GM18873 (cell line): ENCODE results near the gene OBSCN.

Experiments
- ATAC-seq: cut with Tn5 transposase; IDR thresholded peaks from one replicate; pipeline ENCODE4 v1.9.1; 2021; ENCODE audit warnings: mild to moderate bottlenecking, moderate library complexity, moderate number of reproducible peaks; ENCODE audit not compliant: unreplicated experiment, low FRiP score

The OBSCN gene

DNA sequence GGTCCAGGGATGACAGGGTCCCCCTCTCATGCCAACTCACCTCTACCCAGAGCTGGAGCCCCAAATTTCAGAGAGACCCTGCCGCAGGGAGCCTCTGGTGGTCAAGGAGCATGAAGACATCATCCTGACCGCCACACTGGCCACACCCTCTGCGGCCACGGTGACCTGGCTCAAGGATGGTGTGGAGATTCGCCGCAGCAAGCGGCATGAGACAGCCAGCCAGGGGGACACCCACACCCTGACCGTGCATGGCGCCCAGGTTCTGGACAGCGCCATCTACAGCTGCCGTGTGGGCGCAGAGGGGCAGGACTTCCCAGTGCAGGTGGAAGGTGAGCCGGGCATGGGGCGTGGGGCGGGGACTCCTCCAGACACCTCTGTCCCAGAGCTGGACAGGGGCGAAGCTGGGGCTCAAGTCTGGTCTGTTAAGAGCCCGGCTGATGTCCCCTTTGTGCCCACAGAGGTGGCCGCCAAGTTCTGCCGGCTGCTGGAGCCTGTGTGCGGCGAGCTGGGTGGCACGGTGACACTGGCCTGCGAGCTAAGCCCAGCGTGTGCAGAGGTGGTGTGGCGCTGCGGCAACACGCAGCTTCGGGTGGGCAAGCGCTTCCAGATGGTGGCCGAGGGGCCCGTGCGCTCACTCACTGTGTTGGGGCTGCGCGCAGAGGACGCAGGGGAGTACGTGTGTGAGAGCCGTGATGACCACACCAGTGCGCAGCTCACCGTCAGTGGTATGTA lies 66.0 kb downstream of the OBSCN start:
- ATAC-seq = no peak

DNA sequence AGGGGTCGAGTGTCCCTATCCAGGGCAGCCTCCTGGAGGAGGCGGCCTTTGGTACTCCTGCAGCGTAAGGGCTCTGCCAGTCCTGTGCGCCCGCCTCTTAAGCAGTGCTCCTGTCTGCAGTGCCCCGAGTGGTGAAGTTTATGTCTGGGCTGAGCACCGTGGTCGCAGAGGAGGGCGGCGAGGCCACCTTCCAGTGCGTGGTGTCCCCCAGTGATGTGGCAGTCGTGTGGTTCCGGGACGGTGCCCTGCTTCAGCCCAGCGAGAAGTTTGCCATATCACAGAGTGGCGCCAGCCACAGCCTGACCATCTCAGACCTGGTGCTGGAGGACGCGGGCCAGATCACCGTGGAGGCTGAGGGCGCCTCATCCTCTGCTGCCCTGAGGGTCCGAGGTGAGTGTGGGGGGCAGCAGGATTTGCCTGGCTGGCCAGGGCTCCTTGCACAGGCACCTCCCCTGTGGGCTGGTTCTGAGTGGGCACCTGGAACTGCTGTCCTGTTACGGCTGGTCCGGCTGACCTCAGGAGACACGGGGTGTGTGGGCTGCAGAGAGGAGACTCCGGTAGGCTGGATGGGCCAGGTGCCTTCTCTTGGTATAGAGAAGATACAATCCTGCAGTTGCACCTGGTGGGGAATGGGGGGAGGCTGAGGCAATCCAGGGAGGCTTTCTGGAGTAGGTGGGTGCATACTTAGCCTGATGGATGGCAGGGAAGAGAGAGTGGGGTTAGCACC lies 66.8 kb downstream of the OBSCN start:
- no peak for ATAC-seq

DNA sequence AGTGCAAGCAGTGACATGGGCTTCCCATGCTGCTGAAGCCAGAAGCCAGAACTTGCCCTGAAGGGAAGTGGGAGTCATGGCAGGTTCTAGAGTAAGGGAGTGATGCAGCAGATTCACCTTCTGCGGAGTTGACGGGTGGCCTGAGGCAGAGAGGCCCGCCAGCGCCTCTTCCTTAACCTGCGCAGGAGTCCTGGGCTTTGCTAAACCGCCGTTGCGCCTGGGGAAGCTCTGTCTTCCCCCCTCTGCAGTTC lies 67.3 kb downstream of the OBSCN start:
- no peak for ATAC-seq

DNA sequence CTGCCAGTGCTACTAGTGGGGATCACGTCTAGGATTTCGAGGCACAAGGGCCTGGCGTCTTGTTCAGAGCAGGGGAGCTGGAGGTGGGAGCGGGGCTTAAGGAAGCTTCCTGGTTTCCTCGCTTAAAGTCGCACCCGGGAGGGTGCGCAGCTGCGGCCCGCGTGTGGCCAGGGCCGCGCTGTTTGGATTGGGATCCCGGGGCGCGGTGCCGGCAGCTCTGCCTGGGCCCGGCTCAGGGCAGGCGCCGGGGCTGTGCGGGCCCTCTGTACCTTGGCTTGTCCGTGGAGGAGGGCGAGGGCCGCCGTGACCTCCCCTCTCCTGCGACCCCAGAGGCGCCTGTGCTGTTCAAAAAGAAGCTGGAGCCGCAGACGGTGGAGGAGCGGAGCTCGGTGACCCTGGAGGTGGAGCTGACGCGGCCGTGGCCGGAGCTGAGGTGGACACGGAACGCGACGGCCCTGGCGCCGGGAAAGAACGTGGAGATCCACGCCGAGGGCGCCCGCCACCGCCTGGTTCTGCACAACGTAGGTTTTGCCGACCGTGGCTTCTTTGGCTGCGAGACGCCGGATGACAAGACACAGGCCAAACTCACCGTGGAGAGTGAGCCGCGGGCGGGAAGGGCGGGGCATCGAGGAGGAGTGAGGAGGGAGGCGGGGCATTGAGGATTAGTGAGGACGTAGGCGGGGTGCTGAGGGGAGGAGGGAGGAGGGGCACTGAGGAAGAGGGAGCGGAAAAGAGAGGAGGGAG lies 67.8 kb downstream of the OBSCN start:
- ATAC-seq = no peak

DNA sequence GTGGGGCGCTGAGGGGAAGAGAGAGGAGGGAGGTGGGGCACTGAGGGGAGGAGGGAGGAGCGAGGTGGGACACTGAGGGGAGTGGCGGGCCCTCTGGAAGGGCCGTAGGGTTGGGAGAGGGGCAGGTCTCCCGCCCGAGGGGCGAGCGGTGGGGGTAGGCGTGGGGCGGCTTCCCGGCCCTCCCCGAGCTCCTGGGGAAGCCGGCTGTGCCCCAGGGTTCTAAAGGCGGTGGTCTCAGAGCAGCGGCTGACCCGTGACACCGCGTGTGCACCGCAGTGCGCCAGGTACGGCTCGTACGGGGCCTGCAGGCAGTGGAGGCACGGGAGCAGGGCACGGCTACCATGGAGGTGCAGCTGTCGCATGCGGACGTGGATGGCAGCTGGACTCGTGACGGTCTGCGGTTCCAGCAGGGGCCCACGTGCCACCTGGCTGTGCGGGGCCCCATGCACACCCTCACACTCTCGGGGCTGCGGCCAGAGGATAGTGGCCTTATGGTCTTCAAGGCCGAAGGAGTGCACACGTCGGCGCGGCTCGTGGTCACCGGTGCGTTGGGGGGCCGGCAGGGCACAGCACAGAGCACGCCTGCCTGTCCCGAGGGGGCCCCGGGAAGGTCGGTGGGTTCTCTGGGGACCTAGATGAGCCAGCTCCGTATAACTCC lies 68.5 kb downstream of the OBSCN start:
- ATAC-seq = no peak

DNA sequence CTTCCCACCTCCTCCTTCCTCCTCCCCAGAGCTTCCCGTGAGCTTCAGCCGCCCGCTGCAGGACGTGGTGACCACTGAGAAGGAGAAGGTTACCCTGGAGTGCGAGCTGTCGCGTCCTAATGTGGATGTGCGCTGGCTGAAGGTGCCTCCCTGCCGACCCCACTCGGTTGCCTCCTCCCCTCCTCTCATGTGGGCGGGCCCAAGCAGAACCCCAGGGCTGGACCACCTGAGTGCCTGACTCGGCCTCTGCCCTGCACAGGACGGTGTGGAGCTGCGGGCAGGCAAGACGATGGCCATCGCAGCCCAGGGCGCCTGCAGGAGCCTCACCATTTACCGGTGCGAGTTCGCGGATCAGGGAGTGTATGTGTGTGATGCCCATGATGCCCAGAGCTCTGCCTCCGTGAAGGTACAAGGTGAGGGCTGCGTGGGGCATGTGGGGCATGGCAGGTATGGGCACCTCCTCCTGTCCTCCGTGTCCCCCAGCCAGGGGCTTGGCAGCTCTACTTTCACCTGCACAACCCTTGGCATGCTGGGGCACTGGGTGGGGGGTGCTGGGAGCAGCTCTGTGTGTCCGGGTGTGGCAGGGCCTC lies 69.2 kb downstream of the OBSCN start:
- ATAC-seq = no peak

DNA sequence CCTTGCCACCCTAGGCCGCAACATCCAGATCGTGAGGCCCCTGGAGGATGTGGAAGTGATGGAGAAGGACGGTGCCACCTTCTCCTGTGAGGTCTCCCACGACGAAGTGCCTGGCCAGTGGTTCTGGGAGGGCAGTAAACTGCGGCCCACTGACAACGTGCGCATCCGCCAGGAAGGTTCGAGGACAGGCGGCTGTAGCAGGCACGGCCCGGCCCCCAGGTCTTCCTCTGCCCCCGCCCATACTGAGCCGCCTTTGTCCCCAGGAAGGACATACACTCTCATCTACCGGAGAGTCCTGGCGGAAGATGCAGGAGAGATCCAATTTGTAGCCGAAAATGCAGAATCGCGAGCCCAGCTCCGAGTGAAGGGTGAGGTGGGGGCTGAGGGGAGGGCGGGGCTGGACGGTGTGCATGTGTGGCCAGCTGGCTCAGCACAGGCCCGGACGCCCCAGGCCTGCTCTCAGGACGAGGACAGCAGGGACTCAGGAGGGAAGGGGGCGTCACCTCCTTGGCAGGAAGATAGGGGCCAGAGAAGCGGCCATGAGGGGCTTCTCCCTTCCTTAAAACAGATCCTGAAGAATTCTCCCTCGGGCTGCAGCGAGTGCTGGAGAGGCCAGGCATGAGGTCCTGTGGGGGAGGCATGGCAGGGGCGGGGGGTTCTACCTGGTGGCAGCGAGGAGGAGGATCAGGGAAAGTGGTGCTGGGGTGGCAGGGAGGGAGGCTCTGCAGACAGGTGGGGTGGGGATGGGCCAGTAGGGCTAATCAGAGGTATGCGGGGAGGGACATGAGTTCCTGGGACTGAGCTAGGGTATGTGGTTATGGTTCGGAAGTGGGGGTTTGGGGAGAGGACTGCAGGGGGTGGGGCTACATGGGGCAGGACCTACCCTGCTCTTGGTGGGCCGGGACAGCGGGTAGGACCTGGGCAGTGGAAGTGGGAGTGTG lies 69.9 kb downstream of the OBSCN start:
- ATAC-seq = no peak

DNA sequence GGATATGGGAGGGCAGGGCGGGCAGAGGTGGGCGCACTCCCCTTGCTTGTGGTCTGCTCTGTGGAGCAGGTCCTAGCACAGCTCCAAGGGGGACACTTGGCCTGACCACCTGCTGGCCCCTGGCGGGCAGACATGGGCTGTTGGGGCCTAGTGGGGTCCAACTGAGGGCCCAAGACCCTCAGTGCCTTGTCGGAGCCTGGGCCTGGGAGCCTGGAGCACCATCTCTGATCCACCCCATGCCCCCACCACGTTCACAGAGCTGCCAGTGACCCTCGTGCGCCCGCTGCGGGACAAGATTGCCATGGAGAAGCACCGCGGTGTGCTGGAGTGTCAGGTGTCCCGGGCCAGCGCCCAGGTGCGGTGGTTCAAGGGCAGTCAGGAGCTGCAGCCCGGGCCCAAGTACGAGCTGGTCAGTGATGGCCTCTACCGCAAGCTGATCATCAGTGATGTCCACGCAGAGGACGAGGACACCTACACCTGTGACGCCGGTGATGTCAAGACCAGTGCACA lies 70.6 kb downstream of the OBSCN start:
- ATAC-seq = no peak

DNA sequence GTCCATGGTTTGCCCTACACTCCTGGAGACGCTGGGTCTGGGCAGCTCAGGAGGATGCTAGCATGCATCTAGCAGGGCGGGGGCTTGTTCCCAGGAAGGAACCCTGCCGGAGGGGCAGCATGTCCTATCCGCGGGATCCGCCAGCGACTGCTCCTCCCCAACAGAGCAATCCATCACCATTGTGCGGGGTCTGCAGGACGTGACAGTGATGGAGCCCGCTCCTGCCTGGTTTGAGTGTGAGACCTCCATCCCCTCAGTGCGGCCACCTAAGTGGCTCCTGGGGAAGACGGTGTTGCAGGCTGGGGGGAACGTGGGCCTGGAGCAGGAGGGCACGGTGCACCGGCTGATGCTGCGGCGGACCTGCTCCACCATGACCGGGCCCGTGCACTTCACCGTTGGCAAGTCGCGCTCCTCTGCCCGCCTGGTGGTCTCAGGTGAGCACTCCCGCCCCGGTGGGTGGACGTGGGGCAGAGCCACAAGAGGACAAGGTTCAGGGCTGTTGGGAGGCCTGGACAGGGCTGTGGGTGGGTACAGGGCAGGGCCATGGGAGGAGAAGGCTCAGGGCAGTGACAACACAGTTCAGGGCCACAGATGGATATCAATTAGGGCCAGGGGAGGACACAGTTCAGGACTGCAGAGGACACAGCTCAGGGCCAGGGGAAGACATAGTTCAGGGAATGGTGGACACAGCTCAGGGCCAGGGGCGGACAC lies 71.3 kb downstream of the OBSCN start:
- ATAC-seq = no peak

DNA sequence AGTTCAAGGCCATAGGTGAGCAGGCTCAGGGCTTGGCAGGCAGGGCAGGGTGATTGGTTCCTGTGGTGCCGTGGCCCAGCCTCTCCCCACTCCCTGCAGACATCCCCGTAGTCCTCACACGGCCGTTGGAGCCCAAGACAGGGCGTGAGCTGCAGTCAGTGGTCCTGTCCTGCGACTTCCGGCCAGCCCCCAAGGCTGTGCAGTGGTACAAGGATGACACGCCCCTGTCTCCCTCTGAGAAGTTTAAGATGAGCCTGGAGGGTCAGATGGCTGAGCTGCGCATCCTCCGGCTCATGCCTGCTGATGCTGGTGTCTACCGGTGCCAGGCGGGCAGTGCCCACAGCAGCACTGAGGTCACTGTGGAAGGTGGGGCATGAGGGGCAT lies 71.9 kb downstream of the OBSCN start:
- no peak for ATAC-seq

DNA sequence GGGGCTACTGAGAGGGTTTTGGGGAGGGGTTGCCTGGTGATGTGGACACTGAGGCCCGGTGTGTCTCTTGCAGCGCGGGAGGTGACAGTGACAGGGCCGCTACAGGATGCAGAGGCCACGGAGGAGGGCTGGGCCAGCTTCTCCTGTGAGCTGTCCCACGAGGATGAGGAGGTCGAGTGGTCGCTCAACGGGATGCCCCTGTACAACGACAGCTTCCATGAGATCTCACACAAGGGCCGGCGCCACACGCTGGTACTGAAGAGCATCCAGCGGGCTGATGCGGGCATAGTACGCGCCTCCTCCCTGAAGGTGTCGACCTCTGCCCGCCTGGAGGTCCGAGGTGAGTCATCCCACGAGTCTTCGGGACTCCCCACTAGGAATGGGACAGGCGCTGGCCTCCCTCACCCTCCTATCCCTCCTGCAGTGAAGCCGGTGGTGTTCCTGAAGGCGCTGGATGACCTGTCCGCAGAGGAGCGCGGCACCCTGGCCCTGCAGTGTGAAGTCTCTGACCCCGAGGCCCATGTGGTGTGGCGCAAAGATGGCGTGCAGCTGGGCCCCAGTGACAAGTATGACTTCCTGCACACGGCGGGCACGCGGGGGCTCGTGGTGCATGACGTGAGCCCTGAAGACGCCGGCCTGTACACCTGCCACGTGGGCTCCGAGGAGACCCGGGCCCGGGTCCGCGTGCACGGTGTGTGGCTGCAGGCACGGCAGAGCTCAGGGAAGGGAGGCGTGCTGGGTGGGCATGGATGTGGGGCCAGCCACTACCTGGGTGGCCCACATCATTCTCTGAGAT lies 72.5 kb downstream of the OBSCN start:
- ATAC-seq = no peak

DNA sequence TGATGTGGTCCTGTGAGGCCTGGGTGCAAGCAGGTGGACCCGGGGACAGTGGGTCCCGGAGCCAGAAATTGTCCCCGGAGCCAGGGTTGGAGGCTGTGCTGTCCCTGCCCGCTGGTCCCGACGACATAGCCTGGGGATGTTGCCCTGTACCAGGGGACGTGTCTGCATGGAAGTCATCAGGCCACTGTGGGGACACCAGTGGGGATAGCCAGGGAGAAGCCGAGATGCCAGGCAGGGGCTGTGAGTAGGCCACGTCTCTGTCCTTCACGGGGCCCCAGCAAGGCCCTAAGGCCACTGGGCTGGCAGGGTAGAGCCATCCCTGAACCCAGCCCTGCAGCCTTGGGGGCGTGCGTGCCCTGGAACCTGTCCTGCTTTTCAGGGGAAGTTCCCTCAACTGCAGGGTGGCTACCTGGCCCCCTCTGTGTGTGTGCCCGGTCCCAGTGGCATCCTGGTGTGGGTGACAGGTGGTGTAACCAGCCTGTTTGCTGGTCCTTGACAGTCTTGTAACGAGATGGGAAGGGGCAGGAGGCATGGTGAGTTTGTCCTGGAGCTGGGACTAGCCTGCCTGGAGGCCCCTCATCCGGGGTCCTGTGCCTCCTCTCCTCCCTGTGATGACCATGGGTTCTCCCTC lies 73.2 kb downstream of the OBSCN start:
- no peak for ATAC-seq

DNA sequence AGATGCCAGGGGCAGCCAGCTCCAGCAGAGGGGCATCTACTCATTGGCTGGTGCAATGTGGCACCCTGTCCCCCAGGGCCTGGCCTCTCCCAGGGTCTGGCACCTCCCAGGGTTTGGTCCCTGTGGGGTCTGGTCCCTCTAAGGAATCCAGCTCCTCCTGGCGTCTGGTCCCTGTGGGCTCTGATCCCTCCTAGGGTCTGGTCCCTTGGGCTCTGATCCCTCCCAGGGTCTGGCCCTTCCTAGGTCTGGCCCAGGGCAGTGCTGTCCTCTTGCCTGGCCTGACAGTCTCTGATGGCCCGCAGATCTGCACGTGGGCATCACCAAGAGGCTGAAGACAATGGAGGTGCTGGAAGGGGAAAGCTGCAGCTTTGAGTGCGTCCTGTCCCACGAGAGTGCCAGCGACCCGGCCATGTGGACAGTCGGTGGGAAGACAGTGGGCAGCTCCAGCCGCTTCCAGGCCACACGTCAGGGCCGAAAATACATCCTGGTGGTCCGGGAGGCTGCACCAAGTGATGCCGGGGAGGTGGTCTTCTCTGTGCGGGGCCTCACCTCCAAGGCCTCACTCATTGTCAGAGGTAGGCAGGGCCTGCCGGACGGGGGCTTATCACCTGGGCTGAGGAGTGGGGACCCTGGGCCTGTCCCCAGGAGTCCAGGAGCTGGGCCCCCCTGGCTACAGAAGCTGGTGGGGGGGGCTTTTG lies 73.9 kb downstream of the OBSCN start:
- ATAC-seq = no peak

DNA sequence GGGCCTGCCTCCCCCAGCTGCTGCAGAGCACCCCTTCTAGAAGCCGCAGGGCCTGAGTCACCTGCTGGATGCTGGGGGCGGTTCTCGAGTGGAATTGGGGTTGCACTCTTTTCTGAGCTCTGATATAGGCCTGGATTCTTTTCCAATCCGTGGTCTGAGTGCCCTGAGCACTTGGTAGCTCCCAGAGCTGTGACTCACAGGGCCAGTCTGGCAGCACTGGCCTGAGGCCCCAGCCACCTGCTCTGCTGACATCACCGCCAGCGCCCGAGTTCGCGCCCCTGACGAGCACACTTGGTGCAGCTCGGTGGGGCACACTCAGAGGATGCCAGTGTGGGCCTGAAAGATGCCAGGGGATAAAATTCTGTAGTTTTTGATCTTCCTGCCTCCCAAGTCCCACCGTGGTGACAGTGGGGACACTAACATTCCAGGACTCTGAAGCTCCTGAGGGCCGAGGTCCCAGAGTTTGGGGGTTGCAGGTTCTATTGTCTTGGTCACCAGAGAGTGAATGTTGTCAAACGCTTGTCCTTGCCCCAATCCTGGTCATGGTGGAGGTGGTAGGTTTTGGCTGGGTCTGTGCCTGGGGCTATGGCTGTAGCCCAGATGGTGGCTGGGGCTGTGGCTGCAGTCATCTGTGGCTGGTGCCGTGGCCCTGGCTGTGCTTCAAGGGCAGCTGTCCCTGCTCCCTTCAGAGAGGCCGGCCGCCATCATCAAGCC lies 74.6 kb downstream of the OBSCN start:
- ATAC-seq = no peak

DNA sequence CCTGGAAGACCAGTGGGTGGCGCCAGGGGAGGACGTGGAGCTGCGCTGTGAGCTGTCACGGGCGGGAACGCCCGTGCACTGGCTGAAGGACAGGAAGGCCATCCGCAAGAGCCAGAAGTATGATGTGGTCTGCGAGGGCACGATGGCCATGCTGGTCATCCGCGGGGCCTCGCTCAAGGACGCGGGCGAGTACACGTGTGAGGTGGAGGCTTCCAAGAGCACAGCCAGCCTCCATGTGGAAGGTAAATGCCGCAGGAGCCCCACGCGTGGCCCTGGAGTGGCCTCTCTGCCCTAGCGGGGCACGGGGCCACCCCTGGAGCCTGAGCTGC lies 75.2 kb downstream of the OBSCN start:
- ATAC-seq = no peak

DNA sequence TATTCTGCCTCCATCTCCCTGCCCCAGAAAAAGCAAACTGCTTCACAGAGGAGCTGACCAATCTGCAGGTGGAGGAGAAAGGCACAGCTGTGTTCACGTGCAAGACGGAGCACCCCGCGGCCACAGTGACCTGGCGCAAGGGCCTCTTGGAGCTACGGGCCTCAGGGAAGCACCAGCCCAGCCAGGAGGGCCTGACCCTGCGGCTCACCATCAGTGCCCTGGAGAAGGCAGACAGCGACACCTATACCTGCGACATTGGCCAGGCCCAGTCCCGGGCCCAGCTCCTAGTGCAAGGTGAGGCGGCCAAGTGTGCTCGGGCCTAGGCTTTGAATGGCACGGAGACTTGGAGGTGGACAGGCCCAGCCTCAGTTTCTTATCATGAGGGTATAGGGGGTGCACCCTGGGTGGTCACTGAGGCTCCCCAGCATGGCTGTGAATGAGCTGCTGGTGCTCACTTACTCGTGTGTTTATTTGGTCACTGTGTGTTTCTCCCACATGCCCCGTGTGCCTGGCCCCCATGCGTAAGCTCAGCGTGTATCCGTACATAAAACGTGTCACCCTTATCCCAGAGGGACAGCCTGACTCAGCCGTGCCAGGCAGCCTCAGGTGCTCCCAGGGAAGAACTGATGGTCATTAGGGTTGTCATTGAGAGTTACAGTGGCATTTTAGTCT lies 75.8 kb downstream of the OBSCN start:
- ATAC-seq = no peak
